HG02870 (cell line): ENCODE results near the gene NXPH1.

Source experiments
- ATAC-seq: cut with Tn5 transposase; IDR thresholded peaks from one replicate; pipeline ENCODE4 v1.9.1; 2021; ENCODE audit warnings: mild to moderate bottlenecking, moderate library complexity; ENCODE audit not compliant: unreplicated experiment

Gene NXPH1

DNA sequence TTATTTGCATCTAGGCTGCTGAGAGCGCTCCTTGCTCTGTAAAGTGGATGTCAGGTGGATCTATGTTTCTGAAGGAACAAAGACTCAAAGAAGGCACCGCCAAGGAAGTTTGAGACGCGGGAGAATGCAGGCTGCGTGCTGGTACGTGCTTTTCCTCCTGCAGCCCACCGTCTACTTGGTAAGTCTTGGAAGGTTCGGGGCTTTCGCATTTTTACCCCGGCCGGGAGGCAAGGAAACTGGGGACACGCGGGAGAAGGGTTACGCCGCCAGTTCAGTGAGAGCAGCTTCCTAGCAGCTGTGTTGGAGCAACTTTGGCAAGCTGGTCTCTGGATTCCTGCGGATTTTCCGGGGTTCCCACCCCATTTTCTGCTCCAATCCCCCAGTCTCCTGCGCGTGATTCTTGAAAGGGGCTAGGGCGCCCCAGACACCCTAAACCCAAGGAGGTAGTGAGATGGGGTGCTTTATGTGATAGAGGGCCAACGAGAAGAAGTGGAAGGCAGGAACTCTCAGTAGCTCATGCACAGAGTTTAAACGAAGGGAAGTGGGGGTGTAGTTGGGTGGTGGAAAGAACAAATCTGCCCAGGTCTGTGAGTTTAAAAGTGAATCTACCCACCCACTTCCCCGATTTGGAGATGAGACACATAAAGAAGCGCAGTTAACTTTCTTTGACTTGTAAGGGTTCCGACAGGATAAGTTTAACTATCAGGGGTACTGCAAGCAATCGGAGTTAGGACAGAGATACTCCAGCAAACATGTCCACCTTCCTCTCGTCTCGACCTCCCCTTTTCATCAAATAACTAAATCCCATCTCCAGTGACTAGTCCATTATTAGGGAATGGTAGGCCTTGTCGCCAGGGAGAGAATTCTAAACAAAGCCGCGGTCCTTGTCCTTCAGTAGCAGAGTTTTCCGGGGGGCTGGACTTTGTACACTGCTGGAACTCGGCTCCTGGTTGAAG is 2.5 kb downstream of the NXPH1 start:
- ATAC-seq, result no peak

DNA sequence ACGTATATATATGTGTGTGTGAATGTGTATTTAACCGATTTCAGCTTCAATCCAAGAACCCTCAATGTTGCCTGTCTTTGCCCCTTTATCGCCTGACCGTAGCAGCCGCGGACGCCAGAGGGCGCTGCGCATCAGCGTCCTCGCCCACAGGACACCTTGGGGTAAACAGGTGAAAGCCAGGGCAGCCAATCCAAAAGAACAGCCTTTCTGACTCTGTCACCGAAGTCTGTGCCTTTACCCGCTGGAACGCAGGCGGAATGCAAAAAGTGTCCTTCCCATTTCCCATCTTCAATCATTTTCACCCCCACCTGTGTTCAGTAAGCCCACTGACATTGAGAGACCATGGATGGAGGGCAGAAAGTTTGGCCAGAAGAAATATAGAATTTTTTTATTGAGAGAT is 3.6 kb downstream of the NXPH1 start:
- ATAC-seq, result peak; percentile 86

DNA sequence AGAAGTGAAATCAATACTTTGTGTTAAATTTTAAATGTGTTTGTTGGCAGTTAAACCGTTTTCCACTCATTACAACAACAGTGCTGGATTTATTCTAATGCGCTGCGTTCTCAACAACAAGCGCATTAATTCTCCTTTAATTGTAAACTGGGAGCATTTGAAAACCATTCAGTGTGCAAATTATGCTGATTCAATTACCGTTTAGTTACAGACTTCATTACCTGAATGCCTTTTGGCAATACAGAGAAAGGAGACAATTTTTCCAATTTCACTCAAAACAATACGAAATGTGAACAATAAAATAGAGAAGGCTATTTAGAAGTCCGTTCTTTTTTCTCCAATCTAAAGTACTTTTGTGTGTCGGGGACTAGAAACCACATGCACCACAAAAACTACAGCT is 4.2 kb downstream of the NXPH1 start:
- ATAC-seq, result no peak

DNA sequence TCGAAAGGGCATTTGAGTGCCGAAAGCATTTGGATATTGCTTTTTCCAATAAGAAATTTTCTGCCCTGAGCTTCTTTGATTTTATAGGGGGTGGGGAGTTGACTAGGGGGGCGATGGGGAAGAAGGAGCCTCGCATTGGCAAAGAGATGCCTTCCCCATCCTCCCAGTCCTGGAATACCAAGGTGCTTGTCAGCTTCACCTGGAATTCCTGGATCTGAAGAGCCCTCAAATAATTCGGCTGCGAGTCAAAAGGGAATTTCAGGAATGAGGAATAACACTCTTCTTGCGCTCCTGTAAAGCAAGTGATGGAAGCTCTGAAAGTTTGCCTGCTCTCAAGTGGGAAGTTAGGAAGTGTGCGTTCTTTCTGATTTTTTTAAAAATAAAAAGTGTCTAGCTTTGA is 7.3 kb downstream of the NXPH1 start:
- ATAC-seq, result no peak

DNA sequence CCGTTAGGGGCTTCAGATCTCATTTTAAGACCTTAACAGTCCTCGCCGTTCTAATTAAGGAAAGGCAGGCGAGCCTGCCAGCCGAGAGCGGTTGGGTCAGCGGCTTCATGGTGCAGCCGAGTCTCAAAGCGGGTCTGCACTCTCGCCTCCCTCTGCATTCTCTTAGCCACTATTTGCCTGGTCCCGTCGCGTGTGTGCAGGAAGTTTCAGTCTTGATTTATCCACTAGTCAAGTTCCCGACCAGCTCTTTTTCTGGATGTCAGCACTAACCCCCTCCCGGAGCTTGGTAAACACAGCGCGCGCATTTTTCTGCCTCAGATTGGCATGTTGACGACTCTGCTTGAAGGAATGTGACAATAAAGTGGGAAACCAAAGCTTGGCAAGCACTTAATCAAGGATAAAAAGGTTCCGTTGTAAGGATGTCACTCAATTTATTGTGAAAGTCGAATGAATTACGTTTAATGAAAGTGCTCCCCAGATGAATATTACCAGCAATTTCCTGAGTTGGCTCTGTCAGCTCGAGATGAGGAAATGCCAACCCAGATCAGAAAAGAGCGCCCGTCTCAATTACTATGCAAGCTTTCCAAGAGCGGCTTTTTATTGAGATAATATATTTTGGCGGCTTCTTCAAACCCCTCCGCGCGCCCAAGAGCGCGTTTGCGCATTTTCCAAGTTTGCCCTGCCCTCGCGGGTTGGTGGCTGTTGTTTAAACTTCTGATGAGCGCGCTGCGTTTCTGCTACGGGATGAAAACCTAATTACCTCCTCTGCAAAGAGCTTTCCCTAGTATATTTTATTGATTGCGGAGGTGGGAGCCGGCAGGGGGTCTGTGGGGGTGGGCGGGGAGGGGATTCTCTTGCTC is 7.9 kb downstream of the NXPH1 start:
- ATAC-seq, result no peak

DNA sequence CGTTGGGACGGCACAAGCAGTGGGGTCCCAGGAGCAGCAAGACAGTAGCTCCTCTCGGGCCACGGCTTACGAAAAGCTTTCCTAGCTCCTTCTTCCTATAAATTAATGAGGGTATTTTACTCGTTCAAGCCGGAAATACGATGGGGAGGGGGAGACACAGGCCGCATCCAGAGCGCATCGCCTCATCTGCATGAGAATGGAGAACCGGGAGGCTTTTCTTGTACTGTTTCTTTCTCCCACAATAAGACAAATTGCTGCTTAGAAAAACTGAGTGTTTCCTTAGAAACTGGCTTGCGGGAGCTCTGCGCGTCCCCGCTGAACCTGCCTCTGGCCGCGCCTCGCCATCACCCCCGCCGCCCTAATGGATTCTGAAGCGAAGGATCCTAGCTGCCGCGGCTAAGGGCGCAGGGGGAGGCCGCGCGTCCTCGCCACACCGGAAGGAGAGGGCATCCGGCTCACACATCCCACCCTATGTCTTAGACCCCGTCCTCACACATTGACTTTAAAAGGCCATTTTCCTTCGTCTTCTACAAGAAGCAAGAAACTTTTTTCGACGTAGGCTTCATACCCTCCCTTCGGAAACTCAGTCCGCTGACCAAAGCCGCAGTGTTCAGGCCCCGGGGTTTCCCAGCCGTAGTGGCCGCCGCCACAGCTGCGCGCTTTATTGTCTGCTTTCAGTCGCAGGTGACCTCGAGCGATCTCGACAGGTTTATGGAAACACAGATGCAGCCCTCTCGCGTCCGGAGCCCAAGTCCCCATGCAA is 8.8 kb downstream of the NXPH1 start:
- no peak for ATAC-seq

DNA sequence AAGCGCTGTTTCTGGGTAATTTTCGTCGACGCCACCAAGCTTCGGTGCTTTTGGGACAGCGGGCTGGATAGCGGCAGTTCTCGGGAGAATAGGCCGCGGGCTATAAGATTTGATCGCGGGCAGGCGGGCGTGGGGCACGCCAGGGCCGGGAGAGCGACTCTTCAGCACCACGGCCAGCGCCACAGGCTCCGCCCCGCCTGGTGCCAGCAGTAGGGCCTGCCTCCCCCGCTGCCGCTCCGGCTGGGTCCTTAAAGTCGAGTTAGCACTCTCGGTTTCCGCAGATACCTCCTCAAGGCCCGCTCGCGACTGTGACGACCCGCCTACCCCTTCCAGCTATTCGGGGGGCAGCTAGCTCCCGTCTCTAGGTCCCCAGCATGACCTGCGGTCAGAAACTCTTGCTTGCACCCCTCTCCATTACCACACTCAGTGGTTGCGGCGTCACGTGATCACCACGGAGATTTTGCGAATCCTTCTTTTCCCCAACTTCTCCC is 9.4 kb downstream of the NXPH1 start:
- no peak for ATAC-seq

DNA sequence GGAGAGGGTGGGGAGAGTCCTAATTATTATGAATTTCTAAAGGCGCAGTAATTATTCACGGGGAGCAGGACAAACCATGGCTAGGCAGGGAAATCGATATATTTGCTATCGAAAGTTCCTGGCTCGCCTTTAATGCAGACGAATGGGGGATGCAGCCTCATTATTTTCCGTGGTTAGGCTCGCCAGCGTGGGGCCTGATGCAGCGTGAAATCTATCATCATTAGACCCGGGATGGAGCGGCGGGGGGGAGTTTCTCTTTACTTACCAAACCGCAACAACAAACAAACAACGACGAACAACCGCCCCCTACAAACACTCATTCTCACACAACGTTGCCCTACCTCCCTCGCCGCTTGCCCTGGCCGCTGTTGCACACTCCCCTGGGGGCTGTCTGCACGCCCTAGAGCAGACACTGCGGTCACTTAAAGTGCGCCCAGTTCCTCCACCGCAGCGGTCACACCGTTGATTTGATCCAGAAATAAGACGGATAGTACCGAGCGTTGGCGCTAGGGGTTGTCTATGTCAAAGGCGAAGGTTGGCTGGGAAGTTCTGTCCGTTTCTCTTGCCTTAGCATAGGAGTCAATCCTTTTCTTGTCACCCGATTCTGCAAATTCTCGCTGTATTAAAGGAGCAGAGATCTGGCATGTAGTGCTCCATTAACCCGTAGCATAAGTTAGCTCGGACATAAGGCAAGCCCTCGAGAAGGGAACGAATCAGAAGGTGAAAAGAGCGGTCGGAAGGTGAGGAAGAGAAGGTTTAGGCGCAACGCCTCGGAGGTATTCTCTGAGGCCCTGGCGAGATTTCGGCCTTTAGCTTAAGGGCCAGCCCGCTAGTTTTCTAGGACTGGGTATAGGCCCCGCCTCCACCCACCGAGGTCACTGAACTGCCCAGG is 10.4 kb downstream of the NXPH1 start:
- no peak for ATAC-seq

DNA sequence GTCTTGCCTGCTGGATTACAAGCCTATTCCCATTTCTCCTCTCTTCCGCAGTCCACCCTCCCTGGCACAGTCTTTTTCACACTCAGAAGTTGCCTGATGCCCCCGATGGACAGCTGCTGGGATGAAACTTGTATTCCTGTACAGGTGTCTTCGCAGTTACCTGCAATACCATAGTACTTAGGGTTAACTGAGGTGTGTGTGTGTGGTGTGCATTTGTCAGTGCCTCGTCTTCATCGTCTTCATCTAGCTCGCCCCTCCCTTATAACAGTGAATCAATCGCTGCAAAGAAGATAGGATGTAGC is 11.0 kb downstream of the NXPH1 start:
- no peak for ATAC-seq

DNA sequence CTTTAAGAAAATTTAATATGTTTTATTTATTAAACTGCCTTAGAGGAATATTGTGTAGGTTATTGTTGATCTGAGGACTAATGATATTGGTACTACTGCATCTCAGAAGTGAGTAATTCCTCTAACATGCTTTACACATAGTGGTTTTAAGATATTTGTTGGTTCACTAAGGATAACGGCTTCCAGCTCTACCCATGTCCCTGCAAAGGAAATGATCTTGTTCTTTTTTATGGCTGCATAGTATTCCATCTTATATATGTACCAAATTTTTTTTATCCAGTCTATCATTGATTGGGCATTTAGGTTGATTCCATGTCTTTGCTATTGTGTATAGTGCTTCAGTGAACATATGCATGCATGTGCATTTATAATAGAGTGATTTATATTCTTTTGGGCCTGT is 20.1 kb downstream of the NXPH1 start:
- ATAC-seq, result no peak

DNA sequence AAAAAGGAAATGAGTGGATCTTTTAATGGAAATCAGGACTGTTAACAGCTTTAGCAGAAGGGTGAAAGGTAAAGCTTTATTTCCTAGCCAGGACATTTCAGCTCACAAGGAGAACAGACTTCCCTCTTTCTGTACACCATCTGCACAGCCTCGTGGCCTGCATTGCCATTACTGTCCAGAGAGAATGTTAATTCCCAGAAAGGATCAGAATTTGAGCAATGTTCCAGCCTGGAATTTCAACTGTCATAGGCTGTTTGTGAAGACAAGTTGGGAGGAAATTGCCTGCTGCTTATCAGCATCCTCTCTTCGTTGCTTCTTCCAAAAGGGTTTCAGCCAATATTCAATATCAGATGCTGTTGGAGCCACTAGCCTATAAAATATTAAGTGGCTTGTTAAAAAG is 22.0 kb downstream of the NXPH1 start:
- no peak for ATAC-seq

DNA sequence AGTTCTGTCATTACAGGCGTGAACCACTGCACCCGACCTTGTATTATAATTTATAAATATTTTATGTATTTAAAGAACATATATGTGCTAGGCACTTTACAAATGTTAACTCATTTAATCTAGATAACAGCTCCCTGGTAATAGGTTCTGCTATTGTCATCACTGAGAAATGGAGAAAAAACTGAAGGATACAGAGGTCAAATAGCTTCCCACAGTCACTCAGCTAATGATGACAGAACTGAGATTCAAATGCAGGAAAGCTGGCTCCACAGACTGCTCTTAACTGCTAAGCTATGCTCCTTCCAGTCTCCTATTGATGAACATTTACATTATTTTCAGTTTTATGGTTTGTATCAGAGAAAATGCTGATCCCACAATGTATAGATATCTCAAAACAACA is 28.9 kb downstream of the NXPH1 start:
- ATAC-seq, result no peak

DNA sequence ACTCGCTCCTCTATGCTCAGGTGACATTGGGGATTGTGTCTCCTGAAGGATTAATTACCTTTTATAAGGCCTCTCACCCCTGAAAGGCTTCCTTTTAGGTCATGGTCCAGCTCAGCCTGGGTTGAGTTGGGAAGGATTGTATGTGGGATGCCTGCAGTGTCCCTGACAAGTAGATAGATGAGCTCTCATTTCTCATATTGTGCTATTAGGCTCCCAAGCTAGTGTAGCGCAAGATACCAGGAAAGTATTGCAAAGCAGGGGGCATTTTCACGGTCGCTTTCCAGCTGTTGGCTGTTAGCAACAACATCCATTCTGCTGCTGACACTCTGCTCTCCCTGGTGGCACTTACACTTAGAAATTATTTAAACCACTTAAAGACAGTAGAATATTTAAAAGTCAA is 31.9 kb downstream of the NXPH1 start:
- ATAC-seq, result no peak

DNA sequence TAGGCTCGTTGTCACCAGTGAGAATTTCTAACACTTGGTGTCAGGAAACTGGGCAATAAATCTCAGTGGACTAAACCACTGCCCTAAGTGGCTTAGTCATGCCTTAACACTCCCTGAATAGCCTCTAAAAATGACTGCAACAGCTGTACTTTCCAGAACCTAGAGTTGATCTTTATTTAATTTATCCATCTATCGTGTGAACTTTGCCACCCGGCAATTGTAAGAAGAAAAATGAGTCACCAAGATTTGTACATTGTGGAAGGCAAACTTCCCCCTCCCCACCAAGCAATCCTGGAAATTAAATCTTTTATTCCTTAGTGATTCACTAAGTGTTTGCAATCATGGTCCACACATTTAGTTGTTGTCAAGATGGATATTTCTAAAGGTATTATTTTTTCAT is 47.1 kb downstream of the NXPH1 start:
- no peak for ATAC-seq

DNA sequence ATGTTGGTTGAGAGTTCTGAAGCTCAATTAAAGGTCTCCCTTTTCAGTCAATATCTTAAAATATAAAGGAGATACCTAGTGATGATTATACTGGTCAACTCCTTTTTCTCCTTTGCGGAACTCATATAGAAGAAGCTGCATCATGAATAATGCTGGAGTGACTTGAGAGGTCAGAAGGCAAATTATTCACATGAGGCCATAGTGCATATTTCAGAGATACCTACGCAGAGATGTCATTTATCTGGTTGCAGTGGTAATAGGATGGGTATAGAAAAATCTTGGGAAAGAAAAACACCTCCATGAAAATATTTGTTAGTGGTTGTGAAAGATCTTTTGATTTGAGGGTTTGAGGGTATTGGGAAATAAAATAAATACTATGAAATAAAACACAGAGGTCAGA is 47.7 kb downstream of the NXPH1 start:
- no peak for ATAC-seq

DNA sequence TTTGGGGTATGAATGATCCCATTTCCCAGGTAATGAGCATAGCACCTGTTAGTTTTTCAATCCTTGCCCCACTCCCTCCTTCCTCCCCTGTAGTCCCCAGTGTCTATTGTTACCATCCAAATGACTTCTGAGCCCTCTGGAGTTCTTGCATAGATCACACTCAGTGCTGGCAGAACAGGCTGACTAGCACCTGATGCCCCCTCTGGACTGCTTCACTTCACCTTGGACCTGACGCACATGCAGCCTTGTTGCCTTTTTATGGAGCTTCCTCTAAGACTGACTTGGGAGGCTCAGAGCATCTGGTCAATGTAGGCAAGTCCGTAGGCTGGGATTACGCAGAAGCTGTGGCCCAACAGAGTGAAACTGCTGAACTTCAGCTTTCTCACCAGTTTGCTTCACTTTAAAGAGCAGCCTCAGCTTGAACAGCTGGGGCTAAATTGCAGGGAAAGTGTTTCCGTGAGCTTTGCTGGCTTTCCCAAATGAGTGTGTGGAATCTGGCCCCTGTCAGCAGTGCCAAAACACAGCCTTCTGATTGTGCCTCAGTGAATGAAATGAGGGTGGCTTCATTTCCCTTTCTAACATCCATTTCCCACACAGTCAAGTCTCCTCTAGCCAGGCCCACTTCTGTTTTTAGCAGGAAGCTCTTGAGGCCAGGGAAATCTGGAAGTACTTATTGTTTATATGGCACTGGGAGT is 48.5 kb downstream of the NXPH1 start:
- ATAC-seq, result no peak

DNA sequence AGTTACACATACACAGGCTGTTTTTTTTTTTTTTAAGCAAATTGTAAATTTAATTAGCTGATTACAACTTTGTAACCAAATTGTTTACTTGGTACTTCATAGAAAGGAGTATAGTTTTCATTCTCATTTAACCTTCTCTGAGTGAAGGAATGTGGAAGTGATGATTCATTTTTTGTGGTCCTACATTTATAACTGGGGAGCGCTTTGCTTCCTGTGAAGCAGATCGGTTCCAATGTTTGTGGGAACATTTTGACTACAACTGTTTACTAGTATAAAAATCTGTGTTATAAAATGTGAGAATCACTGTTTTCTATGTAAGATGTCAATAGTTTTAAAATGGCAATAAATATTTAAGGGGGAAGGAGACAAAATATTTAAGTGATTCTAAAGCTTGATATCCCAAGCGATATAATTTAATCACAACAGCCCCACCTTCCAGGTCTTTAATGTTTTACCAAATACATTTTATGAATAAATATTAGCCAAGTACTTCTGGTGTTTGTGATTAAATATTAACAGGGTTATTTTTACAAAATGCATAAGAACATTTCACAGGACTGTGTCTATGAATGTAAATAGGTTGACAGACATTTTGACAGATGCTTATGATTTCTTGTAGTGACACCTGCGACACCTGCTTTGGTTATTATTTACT is 57.1 kb downstream of the NXPH1 start:
- no peak for ATAC-seq

DNA sequence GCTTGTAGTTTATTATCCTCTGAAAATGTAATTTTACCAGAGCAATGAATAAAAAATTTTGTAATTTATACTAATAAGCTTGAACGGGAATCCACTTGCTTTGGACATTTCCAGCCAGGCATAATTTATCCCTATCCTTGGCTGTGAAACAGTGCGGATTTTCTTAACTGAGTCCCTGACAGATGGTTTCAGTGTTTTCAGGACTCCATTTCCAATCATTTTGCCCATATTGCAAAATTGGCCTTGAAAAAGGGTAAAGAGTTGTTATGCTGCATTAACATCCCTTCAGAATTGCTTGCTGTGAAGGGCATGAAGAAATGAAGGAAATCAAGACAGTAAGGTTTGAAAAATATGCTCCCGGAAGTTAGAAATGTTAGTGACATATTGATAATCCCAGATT is 57.7 kb downstream of the NXPH1 start:
- ATAC-seq, result no peak
